Fibroblast of lung (primary cell): ENCODE measurements around the gene RNU6-9.

ENCODE experiments used
- EZH2 ChIP-seq: IDR thresholded peaks from 2 replicates; pipeline ENCODE4 v1.5.1; 2012; ENCODE audit warnings: low read length, control low read depth, mild to moderate bottlenecking; ENCODE audit errors: missing control alignments
- TF ChIP-seq, protein P1 (sequence below), 2 donors: IDR thresholded peaks in 1 of 2; conservative IDR thresholded peaks in 1 of 2; 1 replicate in 1 of 2; 2 replicates in 1 of 2; pipeline ENCODE4 v1.5.1; 2011 to 2012; ENCODE audit warnings: low read length in 2 of 2, control low read depth in 1 of 2, inconsistent platforms in 1 of 2, low read depth in 1 of 2, mild to moderate bottlenecking in 1 of 2

DNA sequence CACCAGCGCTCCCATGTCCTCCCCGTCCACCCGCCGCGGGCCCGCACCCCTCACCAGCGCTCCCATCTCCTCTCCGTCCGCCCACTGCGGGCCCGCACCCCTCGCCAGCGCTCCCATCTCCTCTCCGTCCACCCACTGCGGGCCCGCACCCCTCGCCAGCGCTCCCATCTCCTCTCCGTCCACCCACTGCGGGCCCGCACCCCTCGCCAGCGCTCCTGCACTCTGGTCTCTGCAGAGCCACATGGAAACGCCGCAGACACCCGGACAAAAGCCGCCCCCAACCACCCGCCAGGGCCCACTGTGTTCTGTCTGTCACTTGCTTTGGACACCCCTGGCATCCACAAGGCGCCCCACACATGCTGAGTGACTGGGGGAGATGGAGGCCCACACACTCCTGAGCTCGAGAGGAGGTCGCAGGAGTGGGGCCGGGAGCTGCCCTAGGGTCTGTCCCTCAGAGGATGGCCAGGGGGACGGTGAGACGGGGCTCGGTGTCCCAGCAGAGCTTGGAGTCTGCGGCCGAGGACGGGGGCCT is 26.4 kb upstream of the RNU6-9 start:
- TF ChIP-seq, protein P1, sequence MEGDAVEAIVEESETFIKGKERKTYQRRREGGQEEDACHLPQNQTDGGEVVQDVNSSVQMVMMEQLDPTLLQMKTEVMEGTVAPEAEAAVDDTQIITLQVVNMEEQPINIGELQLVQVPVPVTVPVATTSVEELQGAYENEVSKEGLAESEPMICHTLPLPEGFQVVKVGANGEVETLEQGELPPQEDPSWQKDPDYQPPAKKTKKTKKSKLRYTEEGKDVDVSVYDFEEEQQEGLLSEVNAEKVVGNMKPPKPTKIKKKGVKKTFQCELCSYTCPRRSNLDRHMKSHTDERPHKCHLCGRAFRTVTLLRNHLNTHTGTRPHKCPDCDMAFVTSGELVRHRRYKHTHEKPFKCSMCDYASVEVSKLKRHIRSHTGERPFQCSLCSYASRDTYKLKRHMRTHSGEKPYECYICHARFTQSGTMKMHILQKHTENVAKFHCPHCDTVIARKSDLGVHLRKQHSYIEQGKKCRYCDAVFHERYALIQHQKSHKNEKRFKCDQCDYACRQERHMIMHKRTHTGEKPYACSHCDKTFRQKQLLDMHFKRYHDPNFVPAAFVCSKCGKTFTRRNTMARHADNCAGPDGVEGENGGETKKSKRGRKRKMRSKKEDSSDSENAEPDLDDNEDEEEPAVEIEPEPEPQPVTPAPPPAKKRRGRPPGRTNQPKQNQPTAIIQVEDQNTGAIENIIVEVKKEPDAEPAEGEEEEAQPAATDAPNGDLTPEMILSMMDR (conservative IDR thresholded peaks at IDR 0.05 in 1 of 2, IDR thresholded peaks at IDR 0.05 in 1 of 2; ENCODE audit: low read depth in 1 of 2, low read length in 2 of 2) = no peak
- no peak for TF ChIP-seq EZH2
